SK-N-SH treated with all-trans-retinoic acid at 6 μM for 48 hours (cell line): ENCODE data around the gene HDAC4.

Experiments
- ATAC-seq: fragments of 200-7000 bp; cut with Tn5 transposase; 3 replicates; pipeline ENCODE4 v1.9.1; 2020; ENCODE audit warnings: mild to moderate bottlenecking, moderate library complexity
- ARNTL ChIP-seq: fragments of 450-650 bp; formaldehyde crosslinking; IDR thresholded peaks from 2 replicates; pipeline ENCODE4 v1.5.0; 2020; ENCODE audit warnings: low read depth, mild to moderate bottlenecking, moderate library complexity, borderline replicate concordance
- BACH2 ChIP-seq: fragments of 250-450 bp; sonication (Bioruptor Pico); IDR thresholded peaks from 2 replicates; pipeline ENCODE4 v1.9.0; 2021; ENCODE audit warnings: mild to moderate bottlenecking, borderline replicate concordance
- CREB5 ChIP-seq: fragments of 250-450 bp; sonication (Bioruptor Pico); IDR thresholded peaks from 2 replicates; pipeline ENCODE4 v1.5.1; 2020; ENCODE audit warnings: low read depth, mild to moderate bottlenecking, moderate library complexity
- CSDC2 ChIP-seq: fragments of 250-450 bp; sonication (Bioruptor Pico); IDR thresholded peaks from 2 replicates; pipeline ENCODE4 v1.5.0; 2020; ENCODE audit warnings: mild to moderate bottlenecking, moderate library complexity
- CSRNP3 ChIP-seq: fragments of 250-450 bp; sonication (Bioruptor Pico); IDR thresholded peaks from 2 replicates; pipeline ENCODE4 v1.5.1; 2021; ENCODE audit warnings: mild to moderate bottlenecking, moderate library complexity
- ESRRG ChIP-seq: fragments of 250-450 bp; sonication (Bioruptor Pico); IDR thresholded peaks from 2 replicates; pipeline ENCODE4 v1.6.1; 2021; ENCODE audit warnings: mild to moderate bottlenecking
- GLIS3 ChIP-seq: fragments of 250-450 bp; sonication (Bioruptor Pico); IDR thresholded peaks from 2 replicates; pipeline ENCODE4 v1.5.0; 2020; ENCODE audit warnings: mild to moderate bottlenecking, moderate library complexity
- ISL1 ChIP-seq: fragments of 250-450 bp; sonication (Bioruptor Pico); IDR thresholded peaks from 2 replicates; pipeline ENCODE4 v2.1.2; 2022; ENCODE audit warnings: mild to moderate bottlenecking, moderate library complexity
- OSR1 ChIP-seq: fragments of 250-450 bp; sonication (Bioruptor Pico); IDR thresholded peaks from 2 replicates; pipeline ENCODE4 v1.8.0; 2022; ENCODE audit warnings: moderate library complexity, mild to moderate bottlenecking, inconsistent platforms
- PATZ1 ChIP-seq: fragments of 250-450 bp; sonication (Bioruptor Pico); IDR thresholded peaks from 2 replicates; pipeline ENCODE4 v1.8.0; 2020; ENCODE audit warnings: mild to moderate bottlenecking, moderate library complexity, borderline replicate concordance
- POU6F1 ChIP-seq: fragments of 250-450 bp; sonication (Bioruptor Pico); IDR thresholded peaks from 2 replicates; pipeline ENCODE4 v1.8.0; 2021; ENCODE audit warnings: low read depth, mild to moderate bottlenecking, moderate library complexity, borderline replicate concordance
- PPARA ChIP-seq: fragments of 250-450 bp; sonication (Bioruptor Pico); IDR thresholded peaks from 2 replicates; pipeline ENCODE4 v1.5.0; 2020; ENCODE audit warnings: mild to moderate bottlenecking, borderline replicate concordance
- RARB ChIP-seq: fragments of 250-450 bp; sonication (Bioruptor Pico); IDR thresholded peaks from 2 replicates; pipeline ENCODE4 v1.8.0; 2021; ENCODE audit warnings: mild to moderate bottlenecking, moderate library complexity
- SNAI2 ChIP-seq: fragments of 250-450 bp; sonication (Bioruptor Pico); IDR thresholded peaks from 2 replicates; pipeline ENCODE4 v1.5.0; 2020; ENCODE audit warnings: mild to moderate bottlenecking, moderate library complexity
- TCF4 ChIP-seq: fragments of 250-450 bp; sonication (Bioruptor Pico); IDR thresholded peaks from 2 replicates; pipeline ENCODE4 v1.8.0; 2021; ENCODE audit warnings: mild to moderate bottlenecking, moderate library complexity, borderline replicate concordance
- TOX ChIP-seq: fragments of 250-450 bp; sonication (Bioruptor Pico); IDR thresholded peaks from 2 replicates; pipeline ENCODE4 v1.8.0; 2021; ENCODE audit warnings: mild to moderate bottlenecking, moderate library complexity, borderline replicate concordance
- TSHZ2 ChIP-seq: fragments of 250-450 bp; sonication (Bioruptor Pico); IDR thresholded peaks from 2 replicates; pipeline ENCODE4 v1.5.0; 2020; ENCODE audit warnings: mild to moderate bottlenecking, moderate library complexity
- ZC3H10 ChIP-seq: fragments of 250-450 bp; sonication (Bioruptor Pico); IDR thresholded peaks from 2 replicates; pipeline ENCODE4 v1.5.1; 2021; ENCODE audit warnings: mild to moderate bottlenecking, moderate library complexity
- ZFP30 ChIP-seq: fragments of 450-650 bp; formaldehyde crosslinking; IDR thresholded peaks from 2 replicates; pipeline ENCODE4 v1.5.0; 2022; ENCODE audit warnings: mild to moderate bottlenecking, moderate library complexity
- ZNF565 ChIP-seq: fragments of 450-650 bp; formaldehyde crosslinking; conservative IDR thresholded peaks from 2 replicates; pipeline ENCODE4 v1.5.0; 2020; ENCODE audit warnings: low read depth, mild to moderate bottlenecking, moderate library complexity
- ZNF70 ChIP-seq: fragments of 450-650 bp; formaldehyde crosslinking; IDR thresholded peaks from 2 replicates; pipeline ENCODE4 v1.5.0; 2020; ENCODE audit warnings: mild to moderate bottlenecking, moderate library complexity
- ZNF8 ChIP-seq: fragments of 450-650 bp; formaldehyde crosslinking; IDR thresholded peaks from 2 replicates; pipeline ENCODE4 v1.5.0; 2020; ENCODE audit warnings: mild to moderate bottlenecking, moderate library complexity

Gene HDAC4

GRCh38 chr2:239290618-239291474, 110.0 kb downstream of the HDAC4 start:
- no peak for ATAC-seq
- TF ChIP-seq PPARA (CRISPR knock-in tag) (no peak), OSR1 (no peak), POU6F1 (CRISPR knock-in tag) (no peak), ZFP30 (no peak), ZNF565 (CRISPR knock-in tag) (no peak), SNAI2 (CRISPR knock-in tag) (no peak), TCF4 (CRISPR knock-in tag) (no peak), ZNF8 (CRISPR knock-in tag) (no peak), TSHZ2 (no peak), RARB (CRISPR knock-in tag) (no peak), ZC3H10 (CRISPR knock-in tag) (no peak), ARNTL (CRISPR knock-in tag) (no peak), CSRNP3 (no peak), TOX (CRISPR knock-in tag) (no peak), ESRRG (CRISPR knock-in tag) (no peak), PATZ1 (CRISPR knock-in tag) (no peak), CREB5 (CRISPR knock-in tag) (no peak), GLIS3 (no peak)

- ATAC-seq = no peak; the same call in 2 of the 3 replicates
These were observed 111.3 kb downstream of the HDAC4 start for GRCh38 chr2:239289545-239289944.

More at GRCh38 chr2:239289545-239289944, 111.3 kb downstream of the HDAC4 start:
- no peak for TF ChIP-seq ZC3H10 (CRISPR knock-in tag)
- no peak for TF ChIP-seq ISL1
- TF ChIP-seq ZFP30 = no peak
- TF ChIP-seq ZNF70 = no peak
- no peak for TF ChIP-seq CSDC2 (CRISPR knock-in tag)
- no peak for TF ChIP-seq ARNTL (CRISPR knock-in tag)
- TF ChIP-seq TOX (CRISPR knock-in tag) = no peak
- no peak for TF ChIP-seq ESRRG (CRISPR knock-in tag)
- TF ChIP-seq OSR1 = no peak
- no peak for TF ChIP-seq POU6F1 (CRISPR knock-in tag)
- TF ChIP-seq RARB (CRISPR knock-in tag) = no peak
- TF ChIP-seq GLIS3 = no peak
- TF ChIP-seq TSHZ2 = no peak
- TF ChIP-seq BACH2 (CRISPR knock-in tag) = no peak
- TF ChIP-seq PPARA (CRISPR knock-in tag) = no peak
- TF ChIP-seq SNAI2 (CRISPR knock-in tag) = no peak
